T47D (cell line): ENCODE results near the gene MXD4.
"Not testable (repeated sequence)": the region's sequence is repeated elsewhere in the genome, so short reads cannot be mapped to it uniquely, and the experiment has no call there.

ENCODE experiments used
- DNase-seq, 2 experiments: peaks; one replicate each; pipeline versions ENCODE4 v3.0.0 to v3.0.0-alpha.2; 2011 to 2012; ENCODE audit warnings: low read depth in 1 of 2, low spot score in 1 of 2
- JUND ChIP-seq: IDR thresholded peaks from 2 replicates; pipeline ENCODE4 v1.6.1; 2012; ENCODE audit warnings: low read depth
- in situ Hi-C: cut with HindIII; loops from 2 replicates; pipeline ENCODE4 v1.10.0; 2016; ENCODE audit warnings: low sequenced_read_pairs, low pct_unique_long_range_greater_than_20kb

The MXD4 gene

GRCh38 chr4:2276581-2277325 is 14.8 kb upstream of the MXD4 start:
- no peak for TF ChIP-seq JUND
- in situ Hi-C loops, result no loop called here
- DNase-seq, result no peak

- no peak for TF ChIP-seq JUND
- in situ Hi-C loops, result no loop called here
Observed at GRCh38 chr4:2275546-2276251, 13.8 kb upstream of the MXD4 start.

GRCh38 chr4:2275044-2275397 is 13.1 kb upstream of the MXD4 start:
- in situ Hi-C loops, DNase-seq: not testable (repeated sequence)

More at GRCh38 chr4:2275546-2276251, 13.8 kb upstream of the MXD4 start:
- no peak for DNase-seq

DNA sequence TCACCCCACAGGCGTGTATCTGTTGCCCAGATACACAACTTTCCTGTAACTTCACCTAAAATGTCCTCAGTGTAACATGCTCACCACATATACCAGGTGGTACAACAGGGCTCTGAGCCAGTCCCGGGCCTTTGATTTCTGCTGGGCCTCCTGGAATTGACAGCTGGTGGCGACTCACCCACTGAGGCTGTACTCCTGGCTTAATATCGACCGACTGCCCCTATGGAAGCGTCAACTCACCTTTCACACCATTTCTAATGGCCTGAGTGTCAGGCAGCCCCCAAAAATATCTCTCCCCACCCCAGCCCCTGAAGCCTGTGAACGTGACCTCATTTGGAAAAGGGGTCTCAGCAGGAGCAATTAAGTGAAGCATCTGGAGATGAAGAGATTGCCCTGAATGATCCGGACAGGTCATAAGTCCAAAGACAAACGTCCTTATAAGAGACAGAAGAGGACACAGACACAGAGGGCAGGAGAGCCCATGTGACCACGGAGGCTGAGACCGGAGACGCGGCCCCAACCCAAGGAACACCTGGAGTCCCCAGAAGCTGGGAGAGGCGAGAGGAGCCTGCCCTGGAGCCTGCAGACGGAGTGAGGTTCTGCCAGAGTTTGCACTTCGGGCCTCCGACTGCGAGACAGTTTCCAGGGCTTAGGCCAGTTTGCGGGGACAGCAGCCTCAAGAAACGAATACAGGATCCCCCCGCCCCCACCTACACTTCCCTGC is 12.6 kb upstream of the MXD4 start:
- in situ Hi-C loops, result no loop called here
- no peak for DNase-seq
- no peak for TF ChIP-seq JUND

DNA sequence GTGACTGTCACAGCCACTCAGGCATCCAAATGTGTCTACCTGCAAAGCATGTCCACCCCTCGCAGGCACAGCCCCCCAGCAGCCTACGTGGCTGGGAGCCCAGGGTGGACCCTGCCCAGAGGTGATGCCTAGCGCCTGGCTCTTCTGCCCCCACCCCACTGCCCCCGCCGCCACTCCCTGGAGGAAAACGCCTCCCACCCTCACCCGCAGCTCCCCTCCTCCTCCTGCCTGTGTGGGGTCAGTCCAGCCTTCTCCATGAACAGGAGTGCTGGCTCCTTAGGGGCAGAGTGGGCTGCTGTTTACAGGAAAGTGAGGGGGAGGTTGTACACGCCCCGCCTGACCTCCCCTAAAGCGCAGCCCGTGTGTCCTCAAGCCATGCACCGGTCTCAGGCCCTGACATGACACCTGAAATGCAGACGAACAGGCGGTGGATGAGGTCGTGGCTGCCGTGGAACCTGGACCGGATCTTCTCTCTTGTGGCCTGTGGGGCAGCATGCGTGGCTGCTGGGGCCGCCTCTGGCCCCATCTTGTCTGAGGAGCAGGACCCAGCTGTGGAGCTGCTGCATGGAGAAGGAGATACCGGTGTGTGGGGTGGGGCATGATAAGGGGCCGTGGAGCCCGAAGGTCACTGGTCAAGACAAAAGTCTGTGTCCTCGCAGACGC is 11.9 kb upstream of the MXD4 start:
- no peak for TF ChIP-seq JUND
- no peak for DNase-seq
- in situ Hi-C loops, result no loop called here

GRCh38 chr4:2273221-2273620 is 11.3 kb upstream of the MXD4 start:
- no peak for TF ChIP-seq JUND
- no peak for DNase-seq
- in situ Hi-C loops, result no loop called here

- DNase-seq, result no peak
- no peak for TF ChIP-seq JUND
- in situ Hi-C loops, result no loop called here
Observed at GRCh38 chr4:2272828-2273120, 10.9 kb upstream of the MXD4 start.

- in situ Hi-C loops, result no loop called here
- no peak for DNase-seq
- TF ChIP-seq JUND, result no peak
Observed at GRCh38 chr4:2272026-2272827, 10.3 kb upstream of the MXD4 start.

- no peak for DNase-seq
- in situ Hi-C loops, result no loop called here
- no peak for TF ChIP-seq JUND
Observed at GRCh38 chr4:2271279-2272025, 9.5 kb upstream of the MXD4 start.

- no peak for TF ChIP-seq JUND
- in situ Hi-C loops, result no loop called here
- DNase-seq, result no peak
Observed at GRCh38 chr4:2270341-2271165, 8.6 kb upstream of the MXD4 start.

DNA sequence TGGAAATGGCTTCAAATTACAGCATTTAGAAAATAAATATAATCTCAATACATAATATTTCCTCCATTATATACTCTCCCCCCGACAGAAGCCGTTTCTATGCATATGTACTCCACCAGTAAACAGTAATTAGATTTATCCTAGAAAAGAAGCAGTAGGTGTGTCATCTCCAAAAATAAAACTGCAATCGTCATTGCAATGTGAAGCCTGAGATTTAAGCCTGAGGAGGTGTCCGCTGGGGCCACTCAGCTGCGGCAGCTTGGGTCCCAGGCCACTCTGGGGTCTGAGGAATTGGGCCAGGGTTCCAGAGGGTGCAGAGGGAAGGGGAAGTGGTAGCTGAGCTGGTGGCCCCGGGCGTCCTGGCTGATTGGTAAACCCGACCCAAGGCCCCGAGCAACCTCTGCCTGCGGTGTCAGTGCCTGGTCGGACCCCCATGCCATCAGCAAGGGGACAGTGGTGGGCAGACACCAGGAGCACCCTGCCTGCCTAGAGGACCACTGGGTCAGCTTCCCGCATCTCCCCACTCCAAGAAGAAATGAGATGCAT is 7.8 kb upstream of the MXD4 start:
- in situ Hi-C loops, result no loop called here
- TF ChIP-seq JUND, result no peak
- DNase-seq, result no peak
